A549 (cell line): ENCODE data around the gene FNDC4. TPM values are rescaled to one million over a fixed set of nuclear protein-coding genes. Genes with fewer than 3 reads are reported as not detected.

Experiments used
- ATAC-seq, 2 experiments: fragments of 200-7000 bp in 1 of 2; fragments of >200 bp in 1 of 2; cut with Nextera tagmentation in 1 of 2; cut with Tn5 transposase in 1 of 2; 3 replicates each; pipeline versions ENCODE4 v1.8.0 to v1.9.1; 2018 to 2020; ENCODE audit warnings: mild to moderate bottlenecking in 1 of 2, moderate library complexity in 1 of 2
- CTCF ChIA-PET: fragments of 300-600 bp; sonication (Branson Sonifier 250); formaldehyde crosslinking; extraction: SDS; loops from one replicate; lab custom pipeline; 2021; ENCODE audit warnings: antibody characterized with exemption, inconsistent platforms; lab: Yijun Ruan, JAX
- POLR2A ChIA-PET: fragments of 350-600 bp; formaldehyde crosslinking; extraction: SDS; loops from one replicate; lab custom pipeline; 2021; ENCODE audit warnings: antibody characterized with exemption, inconsistent platforms; lab: Yijun Ruan, JAX
- DNase-seq, 2 experiments: peaks; one replicate each; pipeline versions ENCODE4 v3.0.0 to v3.0.0-alpha.2; 2011 to 2016; ENCODE audit warnings: low read depth in 1 of 2, low spot score in 1 of 2
- FAIRE-seq: peaks from 2 replicates; lab custom pipeline; 2011; peaks lifted over from hg19 to GRCh38; lab: Jason Lieb, UNC
- H3K27ac ChIP-seq, 2 experiments: fragments of >200 bp; sonication (Bioruptor Twin); formaldehyde crosslinking; 3 replicates each; pipeline ENCODE4 v1.5.1; 2016 to 2017
- H3K4me1 ChIP-seq: fragments of >200 bp; sonication (Bioruptor Twin); formaldehyde crosslinking; 3 replicates; pipeline ENCODE4 v1.6.1; 2016
- H3K4me2 ChIP-seq: fragments of >200 bp; sonication (Bioruptor Twin); formaldehyde crosslinking; 3 replicates; pipeline ENCODE4 v1.6.1; 2016
- H3K4me3 ChIP-seq: fragments of >200 bp; sonication (Bioruptor Twin); formaldehyde crosslinking; 3 replicates; pipeline ENCODE4 v1.5.1; 2016
- H3K9me3 ChIP-seq: fragments of >200 bp; sonication (Bioruptor Twin); formaldehyde crosslinking; 3 replicates; pipeline ENCODE4 v1.6.1; 2016
- BHLHE40 ChIP-seq: IDR thresholded peaks from 2 replicates; pipeline ENCODE4 v1.6.1; 2012; ENCODE audit warnings: low read depth, low read length, inconsistent platforms
- CBX2 ChIP-seq: fragments of 200-600 bp; sonication (generic); IDR thresholded peaks from 2 replicates; pipeline ENCODE4 v1.6.1; 2016; ENCODE audit warnings: low read depth, mild to moderate bottlenecking, borderline replicate concordance
- CEBPB ChIP-seq, 2 experiments: fragments of >200 bp in 1 of 2; sonication (Bioruptor Twin) in 1 of 2; formaldehyde crosslinking in 1 of 2; IDR thresholded peaks; 2 replicates each; pipeline ENCODE4 v1.6.1; 2012 to 2016
- CHD4 ChIP-seq: fragments of 200-600 bp; sonication (generic); IDR thresholded peaks from 2 replicates; pipeline ENCODE4 v1.6.1; 2016; ENCODE audit warnings: antibody characterized with exemption, mild to moderate bottlenecking, borderline replicate concordance
- FOSB ChIP-seq: fragments of 250-450 bp; sonication (Bioruptor Pico); IDR thresholded peaks from 2 replicates; pipeline ENCODE4 v1.5.0; 2020; ENCODE audit warnings: mild to moderate bottlenecking, moderate library complexity
- FOSL2 ChIP-seq, 2 experiments: fragments of 450-650 bp in 1 of 2; fragments of >200 bp in 1 of 2; sonication (Bioruptor Twin) in 1 of 2; formaldehyde crosslinking; IDR thresholded peaks; 2 replicates each; pipeline versions ENCODE4 v1.5.0 to v1.6.1; 2016 to 2020; ENCODE audit warnings: mild to moderate bottlenecking in 1 of 2, moderate library complexity in 1 of 2
- HOXA7 ChIP-seq: fragments of 250-450 bp; sonication (Bioruptor Pico); IDR thresholded peaks from 2 replicates; pipeline ENCODE4 v1.5.0; 2020; ENCODE audit warnings: mild to moderate bottlenecking, moderate library complexity
- JUNB ChIP-seq: fragments of >200 bp; sonication (Bioruptor Twin); formaldehyde crosslinking; IDR thresholded peaks from 2 replicates; pipeline ENCODE4 v1.6.1; 2016
- MAFK ChIP-seq: fragments of 450-650 bp; IDR thresholded peaks from 2 replicates; pipeline ENCODE4 v1.6.1; 2014; ENCODE audit not compliant: partially characterized antibody
- MAX ChIP-seq: IDR thresholded peaks from 2 replicates; pipeline ENCODE4 v1.6.1; 2012
- MAZ ChIP-seq: fragments of 150-350 bp; IDR thresholded peaks from 2 replicates; pipeline ENCODE4 v1.6.1; 2014; ENCODE audit warnings: antibody characterized with exemption, low read depth, low read length, borderline replicate concordance
- NFE2L2 ChIP-seq: fragments of 150-350 bp; conservative IDR thresholded peaks from 2 replicates; pipeline ENCODE4 v1.6.1; 2014; ENCODE audit warnings: low read length
- POLR2AphosphoS2 ChIP-seq: conservative IDR thresholded peaks from 2 replicates; pipeline ENCODE4 v1.6.1; 2012; ENCODE audit warnings: low read length, improper control_type of control experiment, inconsistent platforms
- RARB ChIP-seq: fragments of 250-450 bp; sonication (Bioruptor Pico); IDR thresholded peaks from 2 replicates; pipeline ENCODE4 v1.8.0; 2021; ENCODE audit warnings: mild to moderate bottlenecking, moderate library complexity
- RNF2 ChIP-seq: fragments of 200-600 bp; sonication (generic); IDR thresholded peaks from 2 replicates; pipeline ENCODE4 v1.6.1; 2016; ENCODE audit warnings: low read depth, mild to moderate bottlenecking, antibody characterized with exemption, moderate library complexity, borderline replicate concordance
- SMC3 ChIP-seq: fragments of >200 bp; sonication (Bioruptor Twin); formaldehyde crosslinking; IDR thresholded peaks from 3 replicates; pipeline ENCODE4 v1.6.1; 2018; ENCODE audit warnings: inconsistent platforms
- SREBF2 ChIP-seq: fragments of 450-650 bp; IDR thresholded peaks from 2 replicates; pipeline ENCODE4 v1.6.1; 2014; ENCODE audit warnings: mild to moderate bottlenecking, moderate library complexity
- TP53 ChIP-seq: fragments of 250-450 bp; sonication (Bioruptor Pico); IDR thresholded peaks from 2 replicates; pipeline ENCODE4 v1.5.0; 2021; ENCODE audit warnings: mild to moderate bottlenecking, moderate library complexity
- ZC3H11A ChIP-seq: fragments of 450-650 bp; IDR thresholded peaks from 2 replicates; pipeline ENCODE4 v1.6.1; 2014; ENCODE audit warnings: antibody characterized with exemption, mild to moderate bottlenecking
- ZNF302 ChIP-seq: fragments of 250-450 bp; sonication (Bioruptor Pico); IDR thresholded peaks from 2 replicates; pipeline ENCODE4 v1.9.0; 2021; ENCODE audit warnings: inconsistent platforms, mild to moderate bottlenecking, moderate library complexity
- WGBS: methylation state at CpG from one replicate; pipeline ENCODE4 v1.1.6; 2017; ENCODE audit errors: missing lambda C conversion rate; 5-methylcytosine and 5-hydroxymethylcytosine counted together
- polyA plus RNA-seq, 4 experiments: library from polyadenylated mRNA; depleted of rRNA in 3 of 4; stranded (reverse); fragments of >200 nt; fragmentation: RNase III in 1 of 4; extraction: RNeasy Plus Mini Kit Qiagen cat#74134 plus additional on column Dnase treatment in 1 of 4; gene quantifications; 2 replicates in 3 of 4; 3 replicates in 1 of 4; pipeline ENCODE4 v1.2.3, GENCODE V29; 2011 to 2017
- TF ChIP-seq, protein P1 (sequence below): fragments of 450-650 bp; IDR thresholded peaks from 2 replicates; pipeline ENCODE4 v1.6.1; 2014; ENCODE audit warnings: antibody characterized with exemption
- TF ChIP-seq, protein P2 (sequence below): fragments of 150-350 bp; IDR thresholded peaks from 2 replicates; pipeline ENCODE4 v1.6.1; 2014; ENCODE audit warnings: low read depth, mild to moderate bottlenecking, low read length
- TF ChIP-seq, protein P3 (sequence below): fragments of 250-450 bp; sonication (Bioruptor Pico); IDR thresholded peaks from 2 replicates; pipeline ENCODE4 v1.5.0; 2021; ENCODE audit warnings: mild to moderate bottlenecking, moderate library complexity, borderline replicate concordance
- TF ChIP-seq, protein P4 (sequence below): fragments of >200 bp; sonication (Bioruptor Twin); formaldehyde crosslinking; IDR thresholded peaks from 2 replicates; pipeline ENCODE4 v1.6.1; 2016

FNDC4 gene
- polyA plus RNA-seq, 2 of the 4 experiments (the other 2 are of a cell fraction): 1.5 to 2.3 TPM

- POLR2A ChIA-PET: no interaction called here
- H3K27ac ChIP-seq: no peak overlapping the region
- 93% methylated on average over 1 of the region's 1 CpG for WGBS
- H3K4me3 ChIP-seq: no peak overlapping the region
- TF ChIP-seq MAX (no peak), MAFK (no peak), ZC3H11A (no peak), POLR2AphosphoS2 (no peak), BHLHE40 (no peak), SMC3 (no peak), ZNF302 (CRISPR knock-in tag) (no peak), FOSB (CRISPR knock-in tag) (no peak), RNF2 (no peak)
- TF ChIP-seq, protein P1, sequence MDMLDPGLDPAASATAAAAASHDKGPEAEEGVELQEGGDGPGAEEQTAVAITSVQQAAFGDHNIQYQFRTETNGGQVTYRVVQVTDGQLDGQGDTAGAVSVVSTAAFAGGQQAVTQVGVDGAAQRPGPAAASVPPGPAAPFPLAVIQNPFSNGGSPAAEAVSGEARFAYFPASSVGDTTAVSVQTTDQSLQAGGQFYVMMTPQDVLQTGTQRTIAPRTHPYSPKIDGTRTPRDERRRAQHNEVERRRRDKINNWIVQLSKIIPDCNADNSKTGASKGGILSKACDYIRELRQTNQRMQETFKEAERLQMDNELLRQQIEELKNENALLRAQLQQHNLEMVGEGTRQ: no peak
- TF ChIP-seq, protein P2, sequence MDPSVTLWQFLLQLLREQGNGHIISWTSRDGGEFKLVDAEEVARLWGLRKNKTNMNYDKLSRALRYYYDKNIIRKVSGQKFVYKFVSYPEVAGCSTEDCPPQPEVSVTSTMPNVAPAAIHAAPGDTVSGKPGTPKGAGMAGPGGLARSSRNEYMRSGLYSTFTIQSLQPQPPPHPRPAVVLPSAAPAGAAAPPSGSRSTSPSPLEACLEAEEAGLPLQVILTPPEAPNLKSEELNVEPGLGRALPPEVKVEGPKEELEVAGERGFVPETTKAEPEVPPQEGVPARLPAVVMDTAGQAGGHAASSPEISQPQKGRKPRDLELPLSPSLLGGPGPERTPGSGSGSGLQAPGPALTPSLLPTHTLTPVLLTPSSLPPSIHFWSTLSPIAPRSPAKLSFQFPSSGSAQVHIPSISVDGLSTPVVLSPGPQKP: no peak
- TF ChIP-seq, protein P3, sequence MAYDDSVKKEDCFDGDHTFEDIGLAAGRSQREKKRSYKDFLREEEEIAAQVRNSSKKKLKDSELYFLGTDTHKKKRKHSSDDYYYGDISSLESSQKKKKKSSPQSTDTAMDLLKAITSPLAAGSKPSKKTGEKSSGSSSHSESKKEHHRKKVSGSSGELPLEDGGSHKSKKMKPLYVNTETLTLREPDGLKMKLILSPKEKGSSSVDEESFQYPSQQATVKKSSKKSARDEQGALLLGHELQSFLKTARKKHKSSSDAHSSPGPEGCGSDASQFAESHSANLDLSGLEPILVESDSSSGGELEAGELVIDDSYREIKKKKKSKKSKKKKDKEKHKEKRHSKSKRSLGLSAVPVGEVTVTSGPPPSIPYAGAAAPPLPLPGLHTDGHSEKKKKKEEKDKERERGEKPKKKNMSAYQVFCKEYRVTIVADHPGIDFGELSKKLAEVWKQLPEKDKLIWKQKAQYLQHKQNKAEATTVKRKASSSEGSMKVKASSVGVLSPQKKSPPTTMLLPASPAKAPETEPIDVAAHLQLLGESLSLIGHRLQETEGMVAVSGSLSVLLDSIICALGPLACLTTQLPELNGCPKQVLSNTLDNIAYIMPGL: no peak
- no peaks in the 10 kb centered on the region for H3K9me3 ChIP-seq
- no peak overlapping the region for H3K4me2 ChIP-seq
- H3K4me1 ChIP-seq: no peaks in the 10 kb centered on the region
- no peak for FAIRE-seq
- no peak for ATAC-seq
- CTCF ChIA-PET: interaction anchor here (1.2 kb wide), 1 partner anchor 232 kb away, joined by 3 read pairs; no protein-coding TSS in a partner anchor
- DNase-seq: no peak
Observed at GRCh38 chr2:27451095-27451494, 43.9 kb downstream of the FNDC4 start.

GRCh38 chr2:27448381-27448780 is 46.6 kb downstream of the FNDC4 start:
- Histone ChIP-seq H3K4me2 (no peak overlapping the region), H3K4me1 (no peaks in the 10 kb centered on the region), H3K27ac (no peak overlapping the region), H3K9me3 (no peaks in the 10 kb centered on the region), H3K4me3 (no peak overlapping the region)
- TF ChIP-seq CEBPB (IDR thresholded peaks at IDR 0.05): no peak
- no peak for TF ChIP-seq CBX2
- TF ChIP-seq, protein P3: no peak
- no peak for TF ChIP-seq NFE2L2
- no peak for TF ChIP-seq SREBF2
- no peak for TF ChIP-seq MAZ
- no peak for TF ChIP-seq CHD4
- TF ChIP-seq, protein P4, sequence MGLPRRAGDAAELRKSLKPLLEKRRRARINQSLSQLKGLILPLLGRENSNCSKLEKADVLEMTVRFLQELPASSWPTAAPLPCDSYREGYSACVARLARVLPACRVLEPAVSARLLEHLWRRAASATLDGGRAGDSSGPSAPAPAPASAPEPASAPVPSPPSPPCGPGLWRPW: no peak
- no peak for TF ChIP-seq ZNF302 (CRISPR knock-in tag)
- TF ChIP-seq FOSL2 (IDR thresholded peaks at IDR 0.05): no peak
- no peak for TF ChIP-seq FOSL2 (CRISPR knock-in tag; IDR thresholded peaks at IDR 0.05)
- TF ChIP-seq HOXA7 (CRISPR knock-in tag): no peak
- TF ChIP-seq TP53 (CRISPR knock-in tag): no peak
- TF ChIP-seq RARB (CRISPR knock-in tag): no peak
- no peak for TF ChIP-seq JUNB
- FAIRE-seq (no peak), ATAC-seq (no peak), DNase-seq (no peak)
- 56% methylated on average over 3 of the region's 3 CpGs for WGBS
- CTCF ChIA-PET: interaction anchor here (0.6 to 2.0 kb wide), 8 partner anchors 10 to 1697 kb away, joined by 3 to 8 read pairs (median 3); no protein-coding TSS in a partner anchor
- POLR2A ChIA-PET: interaction anchor here (0.8 kb wide), 1 partner anchor 38 kb away, joined by 3 read pairs; no protein-coding TSS in a partner anchor
